Neuronal stem cell (in vitro differentiated cells): ENCODE measurements around the gene CCNB2.

Experiments used
- DNase-seq: peaks from one replicate; pipeline ENCODE4 v3.0.0-alpha.2; 2013; ENCODE audit warnings: low spot score
- H2AFZ ChIP-seq: one replicate; pipeline ENCODE4 v1.6.1; 2013; ENCODE audit warnings: mild to moderate bottlenecking, low read length, inconsistent platforms
- H2AK5ac ChIP-seq: 2 replicates; pipeline ENCODE4 v1.6.1; 2013; ENCODE audit warnings: low read depth, mild to moderate bottlenecking, inconsistent platforms, low read length, moderate library complexity, mixed read lengths
- H2BK120ac ChIP-seq: 2 replicates; pipeline ENCODE4 v1.6.1; 2013; ENCODE audit warnings: low read depth, mild to moderate bottlenecking, inconsistent platforms, low read length, moderate library complexity, mixed read lengths
- H2BK12ac ChIP-seq: one replicate; pipeline ENCODE4 v1.6.1; 2013; ENCODE audit warnings: low read length, inconsistent platforms
- H2BK15ac ChIP-seq: 2 replicates; pipeline ENCODE4 v1.6.1; 2013; ENCODE audit warnings: mild to moderate bottlenecking, low read length, inconsistent platforms, mixed read lengths
- H2BK5ac ChIP-seq: one replicate; pipeline ENCODE4 v1.6.1; 2013; ENCODE audit warnings: inconsistent platforms, mild to moderate bottlenecking, low read length, moderate library complexity
- H3K14ac ChIP-seq: one replicate; pipeline ENCODE4 v1.6.1; 2013; ENCODE audit warnings: low read length, inconsistent platforms
- H3K18ac ChIP-seq: 2 replicates; pipeline ENCODE4 v1.6.1; 2013; ENCODE audit warnings: low read length, inconsistent platforms
- H3K23ac ChIP-seq: 2 replicates; pipeline ENCODE4 v1.6.1; 2013; ENCODE audit warnings: low read depth, mild to moderate bottlenecking, mixed read lengths, low read length, inconsistent platforms; ENCODE audit not compliant: poor library complexity
- H3K27ac ChIP-seq: replicated peaks from 3 replicates; pipeline ENCODE4 v1.5.1; 2013; ENCODE audit warnings: low read length, inconsistent platforms
- H3K27me3 ChIP-seq, 3 experiments: 2 replicates each; pipeline ENCODE4 v1.6.1; 2013; ENCODE audit warnings: low read length in 3 of 3, mild to moderate bottlenecking in 2 of 3, inconsistent platforms in 1 of 3, low read depth in 1 of 3, mixed read lengths in 1 of 3, moderate library complexity in 1 of 3; ENCODE audit not compliant: control insufficient read depth in 3 of 3, insufficient read depth in 3 of 3
- H3K36me3 ChIP-seq, 2 donors: replicated peaks in 1 of 2; 2 replicates each; pipeline ENCODE4 v1.6.1; 2013; ENCODE audit warnings: low read length in 2 of 2; ENCODE audit not compliant: control insufficient read depth in 2 of 2, insufficient read depth in 2 of 2
- H3K4ac ChIP-seq: 2 replicates; pipeline ENCODE4 v1.6.1; 2013; ENCODE audit warnings: inconsistent platforms, mild to moderate bottlenecking, low read length, moderate library complexity
- H3K4me1 ChIP-seq, 2 donors: 1 replicate in 1 of 2; 2 replicates in 1 of 2; pipeline ENCODE4 v1.6.1; 2013; ENCODE audit warnings: low read length in 2 of 2, low read depth in 1 of 2; ENCODE audit not compliant: control insufficient read depth in 2 of 2, insufficient read depth in 1 of 2
- H3K4me2 ChIP-seq: one replicate; pipeline ENCODE4 v1.6.1; 2013; ENCODE audit warnings: mild to moderate bottlenecking, low read length, inconsistent platforms; ENCODE audit not compliant: insufficient read depth, poor library complexity, severe bottlenecking
- H3K4me3 ChIP-seq, 2 donors: 2 replicates each; pipeline ENCODE4 v1.5.1; 2013; ENCODE audit warnings: low read length in 2 of 2, mild to moderate bottlenecking in 2 of 2, inconsistent platforms in 1 of 2, moderate library complexity in 1 of 2
- H3K79me1 ChIP-seq: one replicate; pipeline ENCODE4 v1.6.1; 2013; ENCODE audit warnings: low read depth, mild to moderate bottlenecking, inconsistent platforms, low read length, moderate library complexity
- H3K9ac ChIP-seq: one replicate; pipeline ENCODE4 v1.6.1; 2013; ENCODE audit warnings: mild to moderate bottlenecking, low read depth, low read length, inconsistent platforms; ENCODE audit not compliant: poor library complexity
- H3K9me3 ChIP-seq, 2 donors: replicated peaks in 1 of 2; 2 replicates each; pipeline versions ENCODE3 to v1.6.1; 2013; ENCODE audit warnings: low read length in 2 of 2, mild to moderate bottlenecking in 2 of 2, inconsistent platforms in 1 of 2, low read depth in 1 of 2, mixed read lengths in 1 of 2, moderate library complexity in 1 of 2; ENCODE audit not compliant: control insufficient read depth in 2 of 2, insufficient read depth in 1 of 2
- H4K8ac ChIP-seq: one replicate; pipeline ENCODE4 v1.6.1; 2013; ENCODE audit warnings: low read depth, mild to moderate bottlenecking, inconsistent platforms, low read length, moderate library complexity
- H4K91ac ChIP-seq: one replicate; pipeline ENCODE4 v1.6.1; 2013; ENCODE audit warnings: low read length, low read depth, mild to moderate bottlenecking, inconsistent platforms; ENCODE audit not compliant: poor library complexity
- WGBS, 2 donors: extraction: QIAGEN DNeasy Blood & Tissue Kit; methylation state at CpG; one replicate each; pipeline ENCODE4 v1.1.7; 2013; ENCODE audit warnings: missing lambda C conversion rate in 2 of 2, mixed read lengths in 1 of 2; ENCODE audit not compliant: insufficient read length in 2 of 2, insufficient replicate concordance in 1 of 2; ENCODE audit errors: extremely low coverage in 2 of 2; 5-methylcytosine and 5-hydroxymethylcytosine counted together

Gene CCNB2

DNA sequence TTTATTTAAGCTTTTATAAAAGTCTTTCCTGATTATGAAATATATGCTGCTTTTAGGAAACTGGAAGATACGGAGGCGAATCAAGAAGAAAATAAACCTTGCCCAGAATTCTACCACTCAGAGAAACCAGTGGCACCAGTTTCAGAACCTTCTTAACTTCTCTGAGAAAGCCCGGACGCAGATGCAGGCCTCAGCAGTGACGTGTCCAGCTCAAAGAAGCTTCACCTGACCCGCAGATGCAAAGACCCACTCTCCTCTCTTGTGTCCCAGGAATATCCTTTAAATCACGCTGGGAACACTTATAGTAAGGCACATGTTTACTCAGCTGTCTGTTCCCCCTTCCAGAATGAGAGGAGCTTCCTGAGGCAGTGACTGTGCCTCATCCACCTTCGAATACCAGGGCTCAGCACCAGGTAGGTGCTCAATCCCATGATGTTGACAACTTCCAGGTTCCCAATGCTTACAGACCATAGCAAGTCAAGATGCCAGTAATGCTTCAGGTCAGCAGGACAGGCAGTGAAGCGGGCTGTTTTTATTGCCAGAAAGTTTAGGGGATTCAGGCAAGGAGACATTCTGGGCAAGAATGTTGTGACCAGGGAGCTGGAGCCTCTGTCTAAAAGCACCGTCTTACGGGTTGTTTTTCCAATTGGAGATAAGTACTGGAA is 61.8 kb downstream of the CCNB2 start:
- H3K4ac ChIP-seq, result no peak overlapping the region
- H3K23ac ChIP-seq, result no peak overlapping the region
- H3K79me1 ChIP-seq, result no peaks in the 10 kb centered on the region
- H3K9ac ChIP-seq, result no peak overlapping the region
- H2BK120ac ChIP-seq, result no peak overlapping the region
- H3K14ac ChIP-seq, result no peak overlapping the region
- H2AK5ac ChIP-seq, result no peak overlapping the region
- no peak for DNase-seq
- H2AFZ ChIP-seq, result no peak overlapping the region
- H2BK5ac ChIP-seq, result no peak overlapping the region
- H3K18ac ChIP-seq, result no peak overlapping the region
- WGBS, 2 donors, result no CpG with 5 or more reads among the region's 11 CpGs
- no peaks in the 10 kb centered on the region for H3K27me3 ChIP-seq
- peaks cover 6 to 18% of the 10 kb centered on the region in 2 donors for H3K36me3 ChIP-seq
- no peak overlapping the region for H4K91ac ChIP-seq
- H2BK12ac ChIP-seq, result no peak overlapping the region
- H3K27ac ChIP-seq, result no peak overlapping the region
- H3K4me1 ChIP-seq, result peaks cover 2 to 4% of the 10 kb centered on the region in 2 donors
- H3K4me2 ChIP-seq, result no peak overlapping the region
- no peaks in the 10 kb centered on the region for H3K9me3 ChIP-seq
- H4K8ac ChIP-seq, result no peak overlapping the region
- no peak overlapping the region for H3K4me3 ChIP-seq
- no peak overlapping the region for H2BK15ac ChIP-seq

- no peak overlapping the region for H3K4me3 ChIP-seq
- H3K79me1 ChIP-seq, result no peaks in the 10 kb centered on the region
- H3K27me3 ChIP-seq, result no peaks in the 10 kb centered on the region
- no peak overlapping the region for H2BK120ac ChIP-seq
- H2AK5ac ChIP-seq, result no peak overlapping the region
- no peak overlapping the region for H4K8ac ChIP-seq
- H3K23ac ChIP-seq, result no peak overlapping the region
- H2AFZ ChIP-seq, result no peak overlapping the region
- DNase-seq, result no peak
- H2BK12ac ChIP-seq, result no peak overlapping the region
- H3K4ac ChIP-seq, result no peak overlapping the region
- WGBS, 2 donors, result no CpG with 5 or more reads among the region's 7 CpGs
- H3K4me1 ChIP-seq, result peaks cover 2 to 4% of the 10 kb centered on the region in 2 donors
- H3K18ac ChIP-seq, result no peak overlapping the region
- H2BK15ac ChIP-seq, result no peak overlapping the region
- no peak overlapping the region for H3K27ac ChIP-seq
- no peak overlapping the region for H4K91ac ChIP-seq
- no peak overlapping the region for H3K14ac ChIP-seq
- H3K9me3 ChIP-seq, result no peaks in the 10 kb centered on the region
- H3K36me3 ChIP-seq, result peaks cover 6 to 21% of the 10 kb centered on the region in 2 donors
- no peak overlapping the region for H2BK5ac ChIP-seq
- no peak overlapping the region for H3K9ac ChIP-seq
- no peak overlapping the region for H3K4me2 ChIP-seq
Measured at GRCh38 chr15:59168536-59168935, 63.6 kb downstream of the CCNB2 start.

GRCh38 chr15:59169251-59169708 is 64.3 kb downstream of the CCNB2 start:
- no peak for DNase-seq
- Histone ChIP-seq H3K4me3 (no peak overlapping the region), H3K27ac (no peak overlapping the region)

GRCh38 chr15:59170295-59171066 is 65.5 kb downstream of the CCNB2 start:
- Histone ChIP-seq H2AK5ac (no peak overlapping the region), H4K8ac (no peak overlapping the region), H3K23ac (no peak overlapping the region), H3K14ac (no peak overlapping the region), H3K9ac (no peak overlapping the region), H3K27ac (no peak overlapping the region), H2BK15ac (no peak overlapping the region), H3K4me1 (peaks cover 4% of the 10 kb centered on the region in 2 donors), H2BK12ac (no peak overlapping the region), H3K18ac (no peak overlapping the region), H3K9me3 (no peaks in the 10 kb centered on the region), H3K4me3 (no peak overlapping the region), H3K4ac (no peak overlapping the region), H3K79me1 (no peaks in the 10 kb centered on the region), H4K91ac (no peak overlapping the region), H2BK120ac (no peak overlapping the region), H2AFZ (no peak overlapping the region), H2BK5ac (no peak overlapping the region), H3K27me3 (no peaks in the 10 kb centered on the region), H3K4me2 (no peak overlapping the region), H3K36me3 (peaks cover 6 to 24% of the 10 kb centered on the region in 2 donors)
- no peak for DNase-seq
- no CpG with 5 or more reads among the region's 12 CpGs for WGBS, 2 donors

More at GRCh38 chr15:59169251-59169708, 64.3 kb downstream of the CCNB2 start:
- H2BK5ac ChIP-seq, result no peak overlapping the region
- no peak overlapping the region for H3K4me2 ChIP-seq
- no peak overlapping the region for H4K8ac ChIP-seq
- no peak overlapping the region for H2BK12ac ChIP-seq
- no peaks in the 10 kb centered on the region for H3K9me3 ChIP-seq
- H3K36me3 ChIP-seq, result peaks cover 6 to 24% of the 10 kb centered on the region in 2 donors
- no CpG with 5 or more reads among the region's 3 CpGs for WGBS, 2 donors
- peaks cover 2 to 4% of the 10 kb centered on the region in 2 donors for H3K4me1 ChIP-seq
- no peak overlapping the region for H2BK15ac ChIP-seq
- H3K27me3 ChIP-seq, result no peaks in the 10 kb centered on the region
- H3K23ac ChIP-seq, result no peak overlapping the region
- H3K18ac ChIP-seq, result no peak overlapping the region
- H3K14ac ChIP-seq, result no peak overlapping the region
- H3K79me1 ChIP-seq, result no peaks in the 10 kb centered on the region
- no peak overlapping the region for H3K4ac ChIP-seq
- H2AFZ ChIP-seq, result no peak overlapping the region
- no peak overlapping the region for H2AK5ac ChIP-seq
- no peak overlapping the region for H2BK120ac ChIP-seq
- H4K91ac ChIP-seq, result no peak overlapping the region
- no peak overlapping the region for H3K9ac ChIP-seq
